Upper lobe of left lung (tissue), 4 donors: ENCODE results near the gene TMEM238L.

Experiments used
- POLR2A ChIP-seq, 4 donors: fragments of 450-650 bp; IDR thresholded peaks; one replicate each; pipeline ENCODE4 v1.5.1; 2016 to 2017; ENCODE audit warnings: antibody characterized with exemption in 4 of 4, mild to moderate bottlenecking in 2 of 4
- TF ChIP-seq, protein P1 (sequence below), 6 experiments: fragments of 450-650 bp in 4 of 6; fragments of 200-600 bp in 2 of 6; sonication (generic) in 2 of 6; IDR thresholded peaks; one replicate each; pipeline ENCODE4 v1.5.1; 2016 to 2019; ENCODE audit warnings: antibody characterized with exemption in 6 of 6

GRCh38 chr17:10789694-10790271, 14.1 kb downstream of the TMEM238L start:
- TF ChIP-seq, protein P1, sequence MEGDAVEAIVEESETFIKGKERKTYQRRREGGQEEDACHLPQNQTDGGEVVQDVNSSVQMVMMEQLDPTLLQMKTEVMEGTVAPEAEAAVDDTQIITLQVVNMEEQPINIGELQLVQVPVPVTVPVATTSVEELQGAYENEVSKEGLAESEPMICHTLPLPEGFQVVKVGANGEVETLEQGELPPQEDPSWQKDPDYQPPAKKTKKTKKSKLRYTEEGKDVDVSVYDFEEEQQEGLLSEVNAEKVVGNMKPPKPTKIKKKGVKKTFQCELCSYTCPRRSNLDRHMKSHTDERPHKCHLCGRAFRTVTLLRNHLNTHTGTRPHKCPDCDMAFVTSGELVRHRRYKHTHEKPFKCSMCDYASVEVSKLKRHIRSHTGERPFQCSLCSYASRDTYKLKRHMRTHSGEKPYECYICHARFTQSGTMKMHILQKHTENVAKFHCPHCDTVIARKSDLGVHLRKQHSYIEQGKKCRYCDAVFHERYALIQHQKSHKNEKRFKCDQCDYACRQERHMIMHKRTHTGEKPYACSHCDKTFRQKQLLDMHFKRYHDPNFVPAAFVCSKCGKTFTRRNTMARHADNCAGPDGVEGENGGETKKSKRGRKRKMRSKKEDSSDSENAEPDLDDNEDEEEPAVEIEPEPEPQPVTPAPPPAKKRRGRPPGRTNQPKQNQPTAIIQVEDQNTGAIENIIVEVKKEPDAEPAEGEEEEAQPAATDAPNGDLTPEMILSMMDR (IDR thresholded peaks at IDR 0.05) = no peak
- TF ChIP-seq POLR2A (IDR thresholded peaks at IDR 0.05) = no peak
